H1 (cell line): ENCODE results near the gene SARNP. TPM values are rescaled to one million over a fixed set of nuclear protein-coding genes. Genes with fewer than 3 reads are reported as not detected.

ENCODE experiments used
- CTCF ChIA-PET: fragments of 300-600 bp; sonication (Branson Sonifier 250); formaldehyde crosslinking; loops from one replicate; lab custom pipeline; 2021; ENCODE audit not compliant: partially characterized antibody; lab: Charles Lee
- POLR2A ChIA-PET: fragments of 300-600 bp; sonication (Branson Sonifier 250); formaldehyde crosslinking; loops from one replicate; lab custom pipeline; 2021; ENCODE audit warnings: inconsistent platforms; ENCODE audit not compliant: partially characterized antibody; lab: Charles Lee
- DNase-seq, 2 experiments: peaks; one replicate each; pipeline versions ENCODE4 v3.0.0 to v3.0.0-alpha.2; 2010 to 2022; ENCODE audit warnings: low spot score in 2 of 2, low read depth in 1 of 2, mixed read lengths in 1 of 2
- FAIRE-seq: peaks from 2 replicates; lab custom pipeline; 2011; peaks lifted over from hg19 to GRCh38; lab: Jason Lieb, UNC
- H2AFZ ChIP-seq: 2 replicates; pipeline ENCODE4 v1.8.1; 2012; ENCODE audit warnings: low read length, inconsistent platforms
- H2AK5ac ChIP-seq: 2 replicates; pipeline ENCODE4 v1.6.1; 2013; ENCODE audit warnings: low read depth, low read length
- H2BK120ac ChIP-seq: replicated peaks from 2 replicates; pipeline ENCODE3; 2013; ENCODE audit warnings: low read depth, low read length, inconsistent platforms
- H2BK12ac ChIP-seq: 2 replicates; pipeline ENCODE4 v1.6.1; 2013; ENCODE audit warnings: low read depth, low read length
- H2BK15ac ChIP-seq: 2 replicates; pipeline ENCODE4 v1.6.1; 2013; ENCODE audit warnings: low read length
- H2BK20ac ChIP-seq: 2 replicates; pipeline ENCODE4 v1.6.1; 2013; ENCODE audit warnings: low read length
- H2BK5ac ChIP-seq: 2 replicates; pipeline ENCODE4 v1.6.1; 2013; ENCODE audit warnings: low read depth, low read length
- H3K14ac ChIP-seq: 2 replicates; pipeline ENCODE4 v1.6.1; 2013; ENCODE audit warnings: inconsistent platforms; ENCODE audit not compliant: insufficient read length
- H3K18ac ChIP-seq: 2 replicates; pipeline ENCODE4 v1.6.1; 2013; ENCODE audit warnings: low read length; ENCODE audit errors: extremely low read depth
- H3K23ac ChIP-seq: 2 replicates; pipeline ENCODE4 v1.6.1; 2013; ENCODE audit warnings: inconsistent platforms; ENCODE audit not compliant: insufficient read length
- H3K23me2 ChIP-seq: 2 replicates; pipeline ENCODE4 v1.6.1; 2013; ENCODE audit warnings: low read depth, low read length
- H3K27ac ChIP-seq: 2 replicates; pipeline ENCODE4 v1.6.1; 2011; ENCODE audit warnings: low read depth, low read length, inconsistent platforms
- H3K27me3 ChIP-seq, 4 experiments: replicated peaks in 1 of 4; 1 replicate in 1 of 4; 2 replicates in 3 of 4; pipeline versions ENCODE4 v1.6.1 to v1.8.1; 2011 to 2013; ENCODE audit warnings: low read length in 3 of 4, mild to moderate bottlenecking in 3 of 4, inconsistent platforms in 2 of 4, mixed read lengths in 2 of 4, moderate library complexity in 1 of 4; ENCODE audit not compliant: control insufficient read depth in 3 of 4, insufficient read depth in 3 of 4; ENCODE audit errors: extremely low read depth in 1 of 4
- H3K36me3 ChIP-seq, 4 experiments: 2 replicates each; pipeline versions ENCODE4 v1.6.1 to v1.8.1; 2011 to 2013; ENCODE audit warnings: mild to moderate bottlenecking in 4 of 4, low read length in 3 of 4, moderate library complexity in 2 of 4, control low read depth in 1 of 4, inconsistent platforms in 1 of 4; ENCODE audit not compliant: insufficient read depth in 4 of 4, control insufficient read depth in 2 of 4
- H3K4ac ChIP-seq: replicated peaks from 2 replicates; pipeline ENCODE3; 2013; ENCODE audit warnings: low read length, low read depth, mixed read lengths, inconsistent platforms; ENCODE audit not compliant: insufficient read length
- H3K4me1 ChIP-seq, 4 experiments: replicated peaks in 1 of 4; 1 replicate in 1 of 4; 2 replicates in 3 of 4; pipeline versions ENCODE4 v1.6.1 to v1.8.1; 2011 to 2013; ENCODE audit warnings: low read length in 3 of 4, inconsistent platforms in 2 of 4, mixed read lengths in 1 of 4; ENCODE audit not compliant: insufficient read depth in 4 of 4, control insufficient read depth in 3 of 4
- H3K4me2 ChIP-seq, 2 experiments: 2 replicates each; pipeline versions ENCODE4 v1.6.1 to v1.8.1; 2011 to 2013; ENCODE audit warnings: low read depth in 2 of 2, low read length in 2 of 2, control low read depth in 1 of 2, inconsistent platforms in 1 of 2, mild to moderate bottlenecking in 1 of 2; ENCODE audit not compliant: insufficient read depth in 1 of 2
- H3K4me3 ChIP-seq, 4 experiments: fragments of 200-600, 300-600 bp in 1 of 4; sonication (generic), shearing (Covaris generic), sonication (Bioruptor Twin) in 1 of 4; 2 replicates each; pipeline versions ENCODE4 v1.5.1 to v1.8.1; 2011 to 2016; ENCODE audit warnings: low read length in 4 of 4, low read depth in 3 of 4, control low read depth in 2 of 4, inconsistent platforms in 2 of 4, mild to moderate bottlenecking in 2 of 4, mixed read lengths in 1 of 4, moderate library complexity in 1 of 4; ENCODE audit not compliant: insufficient read depth in 2 of 4; ENCODE audit errors: extremely low read depth in 1 of 4
- H3K56ac ChIP-seq: replicated peaks from 2 replicates; pipeline ENCODE3; 2013; ENCODE audit warnings: low read depth, mild to moderate bottlenecking, mixed read lengths, low read length, inconsistent platforms; ENCODE audit not compliant: insufficient read length
- H3K79me1 ChIP-seq: 2 replicates; pipeline ENCODE4 v1.6.1; 2013; ENCODE audit warnings: low read depth, low read length, control low read depth
- H3K79me2 ChIP-seq, 2 experiments: 2 replicates each; pipeline versions ENCODE4 v1.6.1 to v1.8.1; 2012 to 2013; ENCODE audit warnings: low read length in 2 of 2, mild to moderate bottlenecking in 2 of 2, inconsistent platforms in 1 of 2; ENCODE audit not compliant: insufficient read depth in 2 of 2, control insufficient read depth in 1 of 2
- H3K9ac ChIP-seq, 4 experiments: replicated peaks in 1 of 4; 1 replicate in 1 of 4; 2 replicates in 3 of 4; pipeline versions ENCODE4 v1.6.1 to v1.8.1; 2011 to 2013; ENCODE audit warnings: low read depth in 3 of 4, low read length in 3 of 4, control low read depth in 2 of 4, mild to moderate bottlenecking in 2 of 4, moderate library complexity in 2 of 4, inconsistent platforms in 1 of 4; ENCODE audit errors: extremely low read depth in 1 of 4
- H3K9me3 ChIP-seq, 2 experiments: 2 replicates each; pipeline versions ENCODE4 v1.6.1 to v1.8.1; 2012 to 2013; ENCODE audit warnings: mild to moderate bottlenecking in 2 of 2, moderate library complexity in 2 of 2, control low read depth in 1 of 2, inconsistent platforms in 1 of 2, low read depth in 1 of 2, low read length in 1 of 2, mixed read lengths in 1 of 2; ENCODE audit not compliant: insufficient read depth in 2 of 2
- H4K20me1 ChIP-seq, 2 experiments: replicated peaks in 1 of 2; 2 replicates each; pipeline versions ENCODE3 to v1.8.1; 2011 to 2013; ENCODE audit warnings: inconsistent platforms in 2 of 2, low read length in 2 of 2, mild to moderate bottlenecking in 1 of 2; ENCODE audit not compliant: insufficient read depth in 2 of 2, control insufficient read depth in 1 of 2
- H4K5ac ChIP-seq: 2 replicates; pipeline ENCODE4 v1.6.1; 2013; ENCODE audit warnings: low read length, low read depth, mixed read lengths, inconsistent platforms; ENCODE audit not compliant: insufficient read length
- H4K8ac ChIP-seq: 2 replicates; pipeline ENCODE4 v1.8.0; 2013; ENCODE audit warnings: mild to moderate bottlenecking, moderate library complexity, low read length, inconsistent platforms; ENCODE audit not compliant: insufficient read depth; ENCODE audit errors: extremely low read depth
- H4K91ac ChIP-seq: replicated peaks from 2 replicates; pipeline ENCODE3; 2013; ENCODE audit warnings: low read length, mixed read lengths, inconsistent platforms; ENCODE audit not compliant: insufficient read length
- BRCA1 ChIP-seq: IDR thresholded peaks from 2 replicates; pipeline ENCODE4 v1.6.1; 2012; ENCODE audit warnings: low read depth, low read length, improper control_type of control experiment
- CEBPB ChIP-seq: IDR thresholded peaks from 2 replicates; pipeline ENCODE4 v1.6.1; 2012; ENCODE audit warnings: low read depth, low read length
- CHD1 ChIP-seq: IDR thresholded peaks from 2 replicates; pipeline ENCODE4 v1.6.1; 2012; ENCODE audit warnings: low read depth, low read length, improper control_type of control experiment
- GABPA ChIP-seq: IDR thresholded peaks from 2 replicates; pipeline ENCODE4 v1.6.1; 2011; ENCODE audit warnings: mild to moderate bottlenecking, low read length, moderate library complexity, borderline replicate concordance; ENCODE audit not compliant: insufficient read depth
- JUND ChIP-seq: IDR thresholded peaks from 2 replicates; pipeline ENCODE4 v1.6.1; 2011; ENCODE audit warnings: mild to moderate bottlenecking, improper control_type of control experiment, low read length
- POLR2A ChIP-seq, 2 experiments: IDR thresholded peaks; 1 replicate in 1 of 2; 2 replicates in 1 of 2; pipeline ENCODE4 v1.6.1; 2011; ENCODE audit warnings: low read depth in 2 of 2, low read length in 2 of 2, mild to moderate bottlenecking in 2 of 2; ENCODE audit errors: control extremely low read depth in 1 of 2
- TCF12 ChIP-seq: IDR thresholded peaks from 2 replicates; pipeline ENCODE4 v1.6.1; 2011; ENCODE audit warnings: low read depth, mild to moderate bottlenecking, low read length
- WGBS, 2 experiments: shearing (Covaris generic) in 1 of 2; methylation state at CpG; one replicate each; pipeline versions ENCODE4 v1.1.6 to v1.1.7; 2013 to 2015; ENCODE audit warnings: low lambda C conversion rate in 2 of 2, mixed read lengths in 2 of 2, inconsistent platforms in 1 of 2, low coverage in 1 of 2, missing lambda C conversion rate in 1 of 2; ENCODE audit not compliant: insufficient replicate concordance in 2 of 2, insufficient coverage in 1 of 2, insufficient read length in 1 of 2; ENCODE audit errors: extremely low coverage in 1 of 2, missing lambda C conversion rate in 1 of 2; 5-methylcytosine and 5-hydroxymethylcytosine counted together
- polyA plus RNA-seq, 7 experiments: library from polyadenylated mRNA; depleted of rRNA in 3 of 7; stranded (reverse) in 5 of 7; unstranded in 2 of 7; fragments of >200 nt in 5 of 7; fragments of 200-250 nt in 2 of 7; gene quantifications; 1 replicate in 5 of 7; 2 replicates in 1 of 7; 4 replicates in 1 of 7; pipeline versions ENCODE4 v1.2.1 to v1.2.3, GENCODE V29; 2011 to 2013; ENCODE audit warnings: missing spikeins in 2 of 7, mixed read lengths in 2 of 7
- total RNA-seq: library from RNA; stranded (reverse); fragmentation: NEBNext Ultra II Directional; extraction: Animal tissue kit (Norgen Biotek cat#: 25700); gene quantifications from 2 replicates; pipeline ENCODE4 v1.2.1, GENCODE V29; 2021
- TF ChIP-seq, protein P1 (sequence below), 3 experiments: IDR thresholded peaks; 1 replicate in 2 of 3; 2 replicates in 1 of 3; pipeline versions ENCODE4 v1.5.1 to v1.6.1; 2011; ENCODE audit warnings: low read length in 3 of 3, mild to moderate bottlenecking in 3 of 3, inconsistent platforms in 2 of 3, low read depth in 1 of 3, moderate library complexity in 1 of 3; ENCODE audit not compliant: insufficient read depth in 1 of 3; ENCODE audit errors: control extremely low read depth in 1 of 3

The SARNP gene
- total and polyA plus RNA-seq, 2 of the 8 experiments (the other 6 are each of a cell fraction or from before 2014, with no cell fraction given): 114 to 226 TPM

DNA sequence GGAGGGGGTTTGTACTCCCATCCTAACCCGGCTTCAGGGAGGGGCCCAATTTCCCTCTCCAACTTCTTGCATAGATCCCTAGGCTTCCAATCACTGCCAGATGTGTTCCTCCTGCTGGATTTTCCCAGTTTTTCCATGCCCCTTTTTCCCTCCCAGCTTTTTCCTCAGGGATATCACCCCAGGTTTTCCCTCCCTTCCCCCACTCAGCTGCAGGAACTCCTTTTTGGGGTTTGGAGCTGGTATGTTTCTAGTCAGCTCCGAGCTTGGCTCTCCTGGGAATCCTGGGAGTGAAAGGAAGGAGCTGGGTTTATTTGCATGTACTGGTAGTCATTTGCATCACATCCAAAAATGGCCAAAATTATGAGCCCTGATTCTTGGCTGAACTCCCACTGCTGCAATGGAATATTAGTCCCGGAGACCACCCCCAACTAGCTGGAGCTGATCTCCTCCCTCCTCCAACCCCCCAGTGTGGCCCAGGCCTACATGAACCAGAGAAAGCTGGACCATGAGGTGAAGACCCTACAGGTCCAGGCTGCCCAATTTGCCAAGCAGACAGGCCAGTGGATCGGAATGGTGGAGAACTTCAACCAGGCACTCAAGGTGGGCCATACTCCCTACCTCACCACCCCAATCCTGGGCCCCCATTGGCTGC, 98.8 kb downstream of the SARNP start:
- no peak overlapping the region for H3K4ac ChIP-seq
- no peak overlapping the region; the same call in 1 of the 2 replicates for H2BK15ac ChIP-seq
- H3K79me1 ChIP-seq: peaks cover 5% of the 10 kb centered on the region
- ChIA-PET CTCF (interaction anchor here (0.7 to 11.1 kb wide), 12 partner anchors 9 to 489 kb away, joined by 3 to 229 read pairs (median 11); partner anchors contain the start of genes CD63 and ITGA7), POLR2A (interaction anchor here (0.5 to 8.3 kb wide), 8 partner anchors 11 to 388 kb away, joined by 3 to 103 read pairs (median 5); partner anchors contain the start of genes CD63 and ITGA7)
- peaks cover 10 to 27% (median 19%) of the 10 kb centered on the region in 4 experiments for H3K4me1 ChIP-seq
- no peak overlapping the region for H2BK12ac ChIP-seq
- peak overlapping the region; percentile 65 for H3K27ac ChIP-seq
- no peak overlapping the region for H2BK20ac ChIP-seq
- H3K36me3 ChIP-seq: peaks cover 0 to 4% (median 0%) of the 10 kb centered on the region in 4 experiments; a peak in 4 of 8 replicates
- peaks cover 0 to 4% of the 10 kb centered on the region in 2 experiments for H4K20me1 ChIP-seq
- H2BK5ac ChIP-seq: 0 out of 2 replicates have a peak overlapping the region, but pooled peaks have one; percentile 27
- no peak overlapping the region for H3K56ac ChIP-seq
- no peaks in the 10 kb centered on the region for H3K9me3 ChIP-seq
- no peak for DNase-seq
- H2BK120ac ChIP-seq: no peak overlapping the region
- H4K91ac ChIP-seq: no peak overlapping the region
- peaks cover 0 to 9% of the 10 kb centered on the region in 2 experiments; a peak in 1 of 4 replicates for H3K79me2 ChIP-seq
- H3K4me3 ChIP-seq: peak overlapping the region in 3 of 4 experiments; percentile 21 to 90 (median 27); a peak in 4 of 8 replicates
- H3K9ac ChIP-seq: no peak overlapping the region
- H2AFZ ChIP-seq: no peak overlapping the region
- H3K23ac ChIP-seq: no peak overlapping the region
- no peak for FAIRE-seq
- H3K4me2 ChIP-seq: peak overlapping the region; percentile 87 to 89
- H2AK5ac ChIP-seq: no peak overlapping the region
- H3K27me3 ChIP-seq: no peaks in the 10 kb centered on the region
- no peak overlapping the region for H4K8ac ChIP-seq
- no peak overlapping the region; the same call in 1 of the 2 replicates for H3K18ac ChIP-seq
- 78% methylated on average over 4 of the region's 4 CpGs; no CpG with 5 or more reads in 1 of the 2 experiments for WGBS, 2 experiments
- peaks cover 12% of the 10 kb centered on the region for H3K23me2 ChIP-seq
- H4K5ac ChIP-seq: no peak overlapping the region
- no peak overlapping the region for H3K14ac ChIP-seq
- TF ChIP-seq CHD1 (no peak), GABPA (no peak), TCF12 (no peak), POLR2A (IDR thresholded peaks at IDR 0.05; ENCODE audit: control extremely low read depth in 1 of 2, low read depth in 2 of 2, low read length in 2 of 2) (no peak; a peak in 1 of 3 replicates), BRCA1 (no peak), JUND (no peak), CEBPB (no peak)
- TF ChIP-seq, protein P1, sequence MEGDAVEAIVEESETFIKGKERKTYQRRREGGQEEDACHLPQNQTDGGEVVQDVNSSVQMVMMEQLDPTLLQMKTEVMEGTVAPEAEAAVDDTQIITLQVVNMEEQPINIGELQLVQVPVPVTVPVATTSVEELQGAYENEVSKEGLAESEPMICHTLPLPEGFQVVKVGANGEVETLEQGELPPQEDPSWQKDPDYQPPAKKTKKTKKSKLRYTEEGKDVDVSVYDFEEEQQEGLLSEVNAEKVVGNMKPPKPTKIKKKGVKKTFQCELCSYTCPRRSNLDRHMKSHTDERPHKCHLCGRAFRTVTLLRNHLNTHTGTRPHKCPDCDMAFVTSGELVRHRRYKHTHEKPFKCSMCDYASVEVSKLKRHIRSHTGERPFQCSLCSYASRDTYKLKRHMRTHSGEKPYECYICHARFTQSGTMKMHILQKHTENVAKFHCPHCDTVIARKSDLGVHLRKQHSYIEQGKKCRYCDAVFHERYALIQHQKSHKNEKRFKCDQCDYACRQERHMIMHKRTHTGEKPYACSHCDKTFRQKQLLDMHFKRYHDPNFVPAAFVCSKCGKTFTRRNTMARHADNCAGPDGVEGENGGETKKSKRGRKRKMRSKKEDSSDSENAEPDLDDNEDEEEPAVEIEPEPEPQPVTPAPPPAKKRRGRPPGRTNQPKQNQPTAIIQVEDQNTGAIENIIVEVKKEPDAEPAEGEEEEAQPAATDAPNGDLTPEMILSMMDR (IDR thresholded peaks at IDR 0.05; ENCODE audit: control extremely low read depth in 1 of 3, insufficient read depth in 1 of 3, low read depth in 1 of 3, low read length in 3 of 3): no peak
